HG02759 (cell line): ENCODE results near the gene TLNRD1.

ENCODE experiments used
- ATAC-seq: cut with Tn5 transposase; IDR thresholded peaks from one replicate; pipeline ENCODE4 v1.9.1; 2021; ENCODE audit warnings: mild to moderate bottlenecking, moderate library complexity; ENCODE audit not compliant: unreplicated experiment

Gene TLNRD1

DNA sequence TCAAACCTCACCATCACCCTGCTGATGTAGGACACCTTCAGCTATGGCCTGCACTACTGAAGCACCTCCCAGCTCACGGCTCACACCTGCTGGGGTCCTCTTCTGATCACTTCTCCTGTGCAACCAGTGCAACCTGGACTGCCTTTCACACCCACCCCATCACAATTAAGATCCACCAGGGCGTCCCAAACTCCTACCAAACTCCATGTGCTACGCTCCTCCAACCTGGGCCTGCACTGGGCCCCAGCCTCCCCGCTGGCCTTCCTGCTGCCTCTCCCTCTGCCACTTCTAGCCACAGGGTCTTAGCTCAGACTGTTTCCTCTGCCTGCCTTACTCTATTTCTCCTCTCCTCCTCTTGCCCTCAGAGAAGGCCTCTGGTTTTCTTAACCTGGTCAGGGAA is 23.9 kb upstream of the TLNRD1 start:
- ATAC-seq = no peak

DNA sequence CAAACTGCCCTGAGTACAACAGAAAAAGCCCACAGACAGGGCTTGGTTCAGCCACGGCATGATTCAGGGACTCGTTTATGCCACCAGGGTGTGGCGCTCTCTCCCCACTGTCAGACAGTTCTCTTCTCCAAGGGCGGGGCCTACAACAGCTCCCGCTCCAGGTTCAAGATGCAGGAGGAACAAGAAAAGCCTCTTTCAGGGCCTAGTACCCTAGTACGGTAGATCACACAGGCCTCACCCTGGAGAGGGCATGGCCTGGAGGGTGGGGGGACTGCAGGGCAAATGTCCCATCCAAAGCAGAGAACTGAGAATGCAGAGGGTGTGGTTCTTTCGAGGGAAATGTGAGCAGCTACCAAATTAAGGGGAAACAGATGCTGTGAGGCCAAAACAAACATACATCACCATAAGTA is 23.1 kb upstream of the TLNRD1 start:
- no peak for ATAC-seq

DNA sequence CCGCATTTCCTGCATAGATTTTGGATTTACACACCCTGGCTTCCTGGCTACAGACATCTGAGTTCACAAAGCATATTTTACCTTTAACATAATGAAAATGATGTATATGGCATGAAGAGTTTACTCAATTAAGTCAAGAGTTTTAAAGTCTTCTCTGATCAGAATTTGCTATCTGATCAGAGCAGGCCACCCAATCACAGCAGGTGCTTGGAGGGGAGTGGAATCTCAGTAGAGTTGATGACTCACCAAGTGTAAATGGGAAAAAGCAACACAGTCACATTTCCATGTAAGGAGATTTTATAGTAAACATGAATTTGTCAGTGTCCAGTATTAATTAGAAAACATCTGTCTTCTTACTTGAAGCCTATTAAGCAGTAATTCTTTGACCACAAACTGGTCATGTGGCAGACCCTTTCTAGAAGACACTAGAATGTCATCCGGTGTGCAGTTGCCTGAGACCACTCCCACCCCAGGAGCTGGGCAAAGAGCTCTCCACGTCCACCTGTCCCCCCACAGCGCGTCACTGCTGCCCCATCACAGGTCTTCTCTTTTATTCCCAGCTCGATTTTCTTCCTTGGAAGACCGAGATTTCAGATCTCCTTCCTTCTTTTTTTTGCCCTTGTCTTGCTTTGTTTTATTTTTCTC is 21.9 kb upstream of the TLNRD1 start:
- ATAC-seq = no peak

DNA sequence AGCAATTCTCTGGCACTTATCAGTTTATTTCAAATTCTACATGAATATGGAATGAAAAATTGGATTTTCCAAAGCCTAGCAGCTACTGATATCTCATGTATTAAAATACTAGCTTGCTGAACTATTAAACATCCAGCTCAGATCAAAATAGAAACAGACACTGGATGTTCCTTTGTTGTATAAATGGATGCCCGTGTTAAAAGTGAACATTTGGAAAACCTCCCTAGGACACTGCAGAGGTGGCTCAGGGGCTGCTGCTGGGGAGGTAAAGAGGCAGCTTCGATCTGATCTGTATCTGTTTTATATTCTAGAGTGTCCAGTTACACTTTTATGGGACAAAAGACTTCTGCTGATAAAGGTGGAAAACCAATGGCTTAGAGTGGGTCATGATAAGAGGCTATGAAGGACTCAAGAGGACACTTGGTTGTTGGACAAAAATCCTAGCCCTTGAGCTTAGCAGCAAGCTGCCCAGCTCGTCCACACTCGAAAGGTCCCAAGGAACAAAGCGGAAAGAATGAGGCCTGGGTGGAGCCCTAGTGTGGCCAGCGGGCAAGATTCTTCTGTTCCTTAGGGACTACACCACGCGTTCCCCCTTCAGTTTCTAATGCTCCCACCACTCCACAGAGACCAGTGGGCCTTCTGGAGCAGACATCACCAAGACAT is 21.1 kb upstream of the TLNRD1 start:
- ATAC-seq = no peak

DNA sequence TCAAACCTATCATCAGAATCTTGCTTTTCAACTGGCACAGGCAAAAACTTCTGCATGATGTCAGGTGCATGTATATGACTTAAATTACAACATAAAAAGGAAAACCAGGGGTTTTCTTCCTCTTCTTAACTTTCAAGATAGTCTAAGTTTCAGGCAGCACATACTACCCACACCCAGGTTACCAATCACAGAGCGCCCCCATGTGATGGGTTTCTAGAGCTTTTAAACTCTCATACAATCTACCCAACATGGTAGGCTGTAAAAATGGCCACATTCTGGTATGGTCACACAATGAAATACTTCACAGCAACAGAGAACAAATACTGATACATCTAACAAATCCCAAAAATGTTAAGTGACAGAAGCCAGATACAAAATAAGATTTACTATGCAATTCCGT is 18.5 kb upstream of the TLNRD1 start:
- no peak for ATAC-seq

DNA sequence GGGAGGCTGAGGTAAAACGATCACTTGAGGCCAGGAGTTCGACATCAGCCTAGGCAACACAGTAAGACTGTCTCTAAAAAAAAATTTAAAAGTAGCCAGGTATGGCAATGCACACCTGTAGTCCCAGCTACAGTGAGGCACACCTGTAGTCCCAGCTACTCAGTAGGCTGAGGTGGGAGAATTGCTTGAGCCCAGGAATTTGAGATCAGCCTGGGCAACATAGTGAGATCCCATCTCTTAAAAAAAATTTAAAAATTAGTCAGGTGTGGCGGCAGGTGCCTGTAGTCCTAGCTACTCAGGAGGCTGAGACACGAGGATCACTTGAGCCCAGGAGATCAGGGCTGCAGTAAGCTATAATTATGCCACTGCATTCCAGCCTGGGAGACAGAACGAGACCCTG is 17.9 kb upstream of the TLNRD1 start:
- ATAC-seq = no peak

DNA sequence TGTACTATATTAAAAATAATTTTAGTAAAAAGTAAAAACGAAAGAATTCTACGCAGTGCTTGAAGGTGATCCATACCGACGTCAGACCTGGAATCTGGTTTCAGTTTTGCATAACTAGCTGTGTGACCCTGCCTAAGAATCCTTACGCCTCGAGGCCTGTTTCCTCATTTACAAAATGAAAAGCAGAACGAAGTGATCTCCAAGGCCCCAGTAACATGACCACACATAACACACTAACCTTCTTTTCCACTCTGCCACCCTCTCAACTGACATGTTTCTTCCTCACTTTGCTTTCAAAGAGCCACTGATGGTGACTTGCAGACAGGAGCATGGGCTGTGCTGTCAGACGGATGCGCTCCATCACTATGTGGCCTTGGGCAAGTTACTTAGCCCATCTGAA is 15.9 kb upstream of the TLNRD1 start:
- ATAC-seq = no peak

DNA sequence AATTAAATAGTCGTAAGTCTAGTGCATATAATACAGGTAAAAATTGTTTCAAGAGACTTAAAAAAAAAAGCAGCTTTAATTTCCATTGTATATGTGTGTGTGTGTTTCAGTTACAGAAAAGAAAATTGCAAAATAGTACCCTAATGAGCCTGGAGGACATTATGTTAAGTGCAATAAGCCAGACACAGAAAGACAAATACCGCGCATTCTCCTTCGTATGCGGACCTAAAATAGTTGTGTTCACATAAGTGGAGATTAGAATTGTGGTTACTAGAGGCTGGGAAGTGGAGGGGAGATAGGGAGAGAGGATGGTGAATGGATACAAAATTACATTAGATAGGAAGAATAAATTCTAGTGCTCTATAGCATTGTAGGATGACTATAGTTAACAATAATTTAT is 14.7 kb upstream of the TLNRD1 start:
- ATAC-seq = no peak

DNA sequence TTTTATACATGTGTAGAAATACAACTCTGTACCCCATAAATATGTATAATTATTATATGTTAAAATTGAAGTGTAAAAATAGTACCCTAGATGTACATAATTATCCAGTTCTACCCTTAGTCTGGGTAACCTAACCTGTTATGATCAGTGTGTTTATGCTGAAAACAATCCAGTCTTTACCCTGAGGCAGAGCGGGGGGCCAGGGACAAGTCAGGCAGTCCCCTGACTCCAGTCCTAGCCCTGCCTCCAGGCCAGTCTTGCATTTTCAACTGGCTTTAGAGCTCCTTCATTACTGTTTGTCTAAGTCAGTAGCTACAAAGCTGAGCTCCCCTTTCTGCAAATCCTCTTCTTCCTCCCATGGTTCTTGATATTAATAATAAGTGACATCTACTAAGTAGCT is 14.2 kb upstream of the TLNRD1 start:
- ATAC-seq = no peak

DNA sequence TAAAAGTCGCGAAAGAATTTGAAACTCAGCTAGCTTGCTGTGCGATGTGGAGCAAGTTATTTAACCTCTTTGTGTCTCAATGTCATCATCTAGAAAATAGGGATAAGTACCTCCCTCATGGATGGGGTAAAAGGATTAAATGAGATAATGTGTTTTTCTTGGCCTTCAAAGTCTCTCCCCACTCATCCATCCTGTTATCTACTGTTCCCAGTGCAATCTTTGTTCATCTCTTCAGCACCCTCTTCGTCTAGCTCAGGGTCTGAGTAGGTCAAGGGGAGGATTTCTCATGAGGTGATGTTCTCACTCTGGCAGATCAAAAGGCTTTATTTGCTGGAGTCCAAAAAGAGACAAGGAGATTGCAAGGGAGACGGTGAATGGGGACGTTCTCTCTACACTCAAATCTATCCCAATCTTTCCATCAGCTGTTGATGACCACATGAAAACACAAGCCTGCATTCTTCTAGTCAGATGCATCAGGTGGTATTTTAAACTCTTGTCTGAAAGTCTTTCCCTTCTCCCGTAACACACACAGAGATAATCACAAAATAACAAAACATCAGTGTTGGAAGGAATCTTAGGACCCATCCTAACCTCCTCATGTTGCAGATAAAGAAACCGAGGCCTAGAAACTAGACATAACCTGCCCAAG is 12.5 kb upstream of the TLNRD1 start:
- ATAC-seq = no peak

DNA sequence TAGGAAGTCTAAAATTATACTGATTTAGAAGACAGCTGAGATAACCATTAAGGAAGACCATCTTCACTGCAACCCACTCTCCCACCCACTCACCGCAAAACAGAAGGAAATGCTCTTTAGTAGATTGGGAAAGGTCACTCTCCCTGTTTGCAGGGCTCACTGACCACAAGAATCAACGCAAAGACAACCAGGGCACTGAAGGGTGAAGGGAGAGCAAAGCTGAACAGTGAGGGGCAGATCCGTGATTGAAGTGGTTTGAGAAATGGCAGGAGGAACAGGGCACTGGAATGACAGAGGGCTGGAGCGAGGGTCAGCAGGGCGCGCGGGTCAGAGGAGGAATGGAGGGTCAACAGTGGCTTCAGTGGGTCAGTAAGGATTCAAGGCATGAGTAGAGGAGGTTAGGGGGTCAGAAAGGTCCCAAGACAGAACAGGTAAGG is 11.6 kb upstream of the TLNRD1 start:
- no peak for ATAC-seq

DNA sequence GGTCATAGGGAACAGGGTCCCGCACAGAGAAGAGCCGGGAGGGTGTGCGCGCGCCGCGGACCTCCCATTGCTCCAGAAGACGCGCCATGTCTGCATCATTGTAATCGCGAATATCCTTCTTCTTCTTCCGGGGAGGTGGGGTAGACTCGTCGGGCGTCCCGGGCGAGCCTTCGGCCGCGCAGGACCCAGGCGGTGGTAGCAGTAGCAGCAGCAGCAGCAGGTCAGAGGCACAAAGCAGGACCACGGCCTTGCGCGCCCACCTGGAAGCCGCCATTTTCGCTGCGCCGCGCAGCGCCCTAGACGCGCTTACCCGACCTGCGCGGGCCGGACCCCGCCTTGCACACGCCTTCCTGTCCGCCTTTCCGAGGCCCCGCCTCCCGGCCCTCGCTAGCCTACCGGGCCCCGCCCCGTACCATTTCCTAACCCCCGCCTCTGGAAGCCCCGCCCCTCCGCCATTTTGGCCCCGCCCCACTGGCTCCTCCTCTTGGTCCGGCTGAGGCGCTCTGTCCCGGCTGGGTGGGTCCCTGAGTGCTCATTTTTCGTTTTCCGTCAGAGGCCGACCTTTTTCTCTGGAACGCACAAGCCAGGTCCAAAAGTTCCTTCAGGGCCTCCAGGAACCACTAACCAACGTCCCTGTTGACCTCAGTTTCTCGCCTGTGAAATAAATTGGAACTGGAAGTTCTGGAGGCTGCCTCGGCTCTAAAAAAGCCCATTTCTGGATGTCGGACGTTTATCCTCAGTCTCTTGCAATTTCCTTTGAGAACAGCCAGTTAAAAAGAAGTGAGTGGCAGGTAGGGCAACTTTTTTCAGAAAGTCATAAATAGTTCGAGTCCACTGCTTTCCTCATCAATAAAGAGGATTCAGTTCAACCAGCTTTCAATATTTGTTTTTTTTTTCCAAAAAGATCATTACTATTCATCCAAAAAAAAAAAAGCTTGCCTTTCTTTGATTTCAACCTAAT is 10.9 kb upstream of the TLNRD1 start, which contains the start of gene MESD:
TSS of gene MESD (minus strand) at position 302 of the 961 bp plus-strand sequence. CDS start at position 274, 28 bp downstream.
- peak; percentile 98 for ATAC-seq

DNA sequence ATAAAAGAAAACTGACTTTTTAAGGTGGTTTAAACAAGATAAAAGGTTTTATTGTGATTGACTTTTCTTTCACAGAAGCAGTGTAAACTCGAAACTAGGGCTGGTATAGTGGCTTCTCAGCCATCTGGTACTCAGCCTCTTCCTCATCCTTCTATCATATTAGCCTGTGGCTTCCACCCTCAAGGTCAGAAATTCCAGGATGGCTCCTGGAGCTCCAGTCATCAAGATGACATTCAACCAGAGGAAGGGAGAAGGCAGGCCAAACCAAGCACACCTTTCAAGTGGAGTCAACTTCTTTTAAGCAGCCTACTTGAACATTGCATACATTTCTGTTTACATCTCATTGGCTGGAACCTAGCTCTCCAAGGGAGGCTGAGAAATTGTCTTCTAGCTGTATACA is 9.8 kb upstream of the TLNRD1 start:
- no peak for ATAC-seq

DNA sequence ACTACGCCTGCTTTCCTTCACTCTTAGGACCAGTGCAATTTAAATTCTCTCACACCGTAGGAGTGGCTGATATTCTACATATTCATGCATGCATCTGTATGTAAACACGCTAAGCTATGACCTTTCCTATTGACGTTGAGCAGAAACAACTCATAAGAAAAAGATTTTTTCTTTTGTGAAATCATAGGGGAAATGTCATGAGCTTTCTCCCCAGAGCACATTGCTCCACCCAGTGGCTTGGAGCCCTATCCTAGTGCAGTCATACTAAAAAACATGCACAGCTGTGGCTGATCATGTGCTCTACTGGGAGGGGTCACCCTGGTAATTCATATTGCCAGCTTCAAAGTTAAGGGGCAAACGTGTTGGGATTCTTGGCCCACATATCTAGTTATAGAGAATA is 9.3 kb upstream of the TLNRD1 start:
- no peak for ATAC-seq

DNA sequence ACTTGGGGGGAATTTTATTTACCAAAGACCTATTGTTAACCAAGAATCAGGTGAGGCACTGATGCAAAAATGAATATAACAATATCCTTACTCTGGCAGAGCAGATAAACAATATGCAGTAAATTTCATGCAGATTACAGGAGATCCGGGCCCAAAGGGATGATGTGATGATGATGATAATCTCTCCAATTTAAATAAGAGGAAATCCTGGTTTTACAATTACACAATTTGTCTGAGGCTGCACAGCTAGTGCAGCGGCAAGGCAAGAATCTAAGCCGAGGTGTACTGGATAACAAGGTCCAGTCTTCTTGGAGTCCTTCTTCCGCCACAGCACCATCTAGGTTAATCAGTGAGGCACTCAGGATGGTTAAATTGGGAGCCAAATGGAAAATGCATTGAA is 8.7 kb upstream of the TLNRD1 start:
- ATAC-seq = no peak

DNA sequence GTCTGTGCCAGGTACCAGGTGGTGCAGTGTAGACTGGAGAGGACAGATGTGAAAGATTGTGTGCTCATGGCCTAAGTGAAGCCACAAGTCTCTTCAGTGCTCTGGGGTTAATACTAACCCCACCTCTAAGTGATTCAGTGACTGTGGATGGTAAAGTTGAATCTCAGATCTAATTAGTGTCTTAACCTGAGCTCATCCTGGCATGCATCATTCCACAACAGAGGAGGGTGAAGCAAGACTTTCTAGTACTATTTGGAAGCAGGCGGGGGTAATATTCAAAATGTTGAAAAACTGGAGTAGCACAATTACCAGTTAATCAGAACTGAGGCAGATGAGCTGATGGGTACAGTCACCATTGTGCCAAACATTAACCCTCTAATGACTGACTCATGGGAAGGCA is 8.3 kb upstream of the TLNRD1 start:
- ATAC-seq = no peak

DNA sequence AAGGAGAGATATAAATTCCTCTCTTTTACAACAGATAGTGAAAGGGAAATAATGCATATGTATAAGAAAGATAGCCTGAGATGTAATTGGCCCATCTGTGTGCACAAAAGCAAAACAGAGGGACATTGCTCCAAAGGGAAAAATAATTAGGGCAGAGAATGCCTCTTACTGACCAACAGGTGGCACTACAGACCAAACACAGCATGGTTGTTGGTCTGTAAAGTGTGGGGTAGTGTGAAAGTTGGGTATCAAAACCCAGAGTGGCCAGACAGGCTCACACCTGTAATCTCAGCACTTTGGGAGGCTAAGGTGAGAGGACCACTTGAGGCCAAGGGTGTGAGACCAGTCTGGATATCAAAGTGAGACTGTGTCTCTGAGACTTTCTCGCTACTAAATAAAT is 4.5 kb upstream of the TLNRD1 start:
- no peak for ATAC-seq

DNA sequence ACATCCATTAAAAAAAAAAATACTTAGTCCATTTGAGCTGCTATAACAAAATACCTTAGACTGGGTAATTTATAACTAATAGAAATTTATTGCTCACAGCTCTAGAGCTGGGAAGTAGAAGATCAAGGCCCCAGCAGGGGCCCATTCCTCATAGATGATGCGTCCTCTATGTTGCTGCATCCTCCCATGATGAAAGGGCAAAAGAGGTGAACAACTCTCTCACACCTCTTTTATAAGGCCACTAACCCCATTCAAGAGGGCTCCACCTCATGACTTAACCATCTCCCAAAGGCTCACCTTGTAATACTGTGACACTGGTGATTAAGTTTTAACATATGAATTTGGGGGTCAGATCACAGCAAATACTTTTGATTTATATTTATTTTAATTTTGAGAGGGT is 3.0 kb upstream of the TLNRD1 start:
- no peak for ATAC-seq

DNA sequence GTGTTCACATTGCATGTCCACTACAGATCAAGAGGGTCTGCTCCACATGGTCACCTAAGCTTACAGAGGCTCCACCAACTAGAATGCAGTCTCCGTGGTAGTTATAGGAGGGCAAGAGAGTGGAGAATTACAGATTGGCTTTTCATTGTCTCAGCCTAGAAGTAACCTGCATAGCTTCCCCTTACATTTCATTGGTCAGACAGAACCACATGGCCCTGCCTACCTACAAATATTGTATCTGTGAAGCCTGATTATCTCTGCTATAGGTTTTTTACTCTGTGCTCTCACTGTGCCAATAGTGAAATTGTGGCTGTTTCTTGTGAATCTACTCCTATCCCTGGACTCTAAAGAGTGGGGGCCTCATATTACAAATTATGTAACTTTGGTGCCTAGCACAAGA is 2.5 kb upstream of the TLNRD1 start:
- ATAC-seq = no peak

DNA sequence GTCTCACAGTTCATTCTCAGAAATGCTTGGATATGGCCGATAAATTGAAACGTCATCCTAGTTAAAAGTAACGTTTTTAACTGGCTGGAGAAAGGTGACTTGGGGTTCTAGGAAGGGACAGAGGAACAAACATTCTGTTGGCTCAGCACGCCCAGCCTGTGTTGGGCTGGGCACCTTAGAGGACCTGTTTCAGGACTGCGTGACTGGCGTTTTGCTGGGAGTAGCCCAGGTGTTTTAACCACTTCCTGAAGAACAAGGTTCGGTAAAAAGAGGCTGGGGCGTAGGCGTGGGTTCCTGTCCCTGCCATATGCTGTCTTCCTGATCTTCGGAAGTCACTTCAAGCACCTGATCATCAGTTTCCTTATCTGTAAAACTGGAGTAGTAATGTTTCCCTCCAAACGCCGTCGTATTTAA is 1.1 kb upstream of the TLNRD1 start:
- peak; percentile 20 for ATAC-seq

DNA sequence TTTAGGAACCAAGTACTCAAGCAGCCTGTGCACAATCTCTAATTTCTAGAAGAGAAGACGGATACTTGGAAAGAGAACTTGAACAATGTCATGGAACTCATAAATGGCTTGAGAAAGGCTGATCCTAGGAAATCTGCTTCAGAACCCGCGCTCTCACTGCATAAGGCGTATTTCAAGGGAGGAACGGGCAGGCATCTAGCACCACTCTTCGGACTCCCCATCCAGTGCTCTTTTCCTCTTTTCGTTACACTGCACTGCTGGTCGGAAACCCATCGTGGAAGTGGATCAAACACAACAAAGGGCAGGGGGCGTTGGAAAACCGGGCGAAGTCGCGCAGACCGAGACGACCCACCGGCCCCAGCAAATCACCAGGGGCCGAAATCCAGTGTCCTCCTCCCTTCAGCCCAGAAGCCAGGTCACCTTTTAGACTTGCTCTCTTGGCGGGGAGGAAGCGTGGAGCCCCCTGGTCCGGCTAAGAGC is 539 bp upstream of the TLNRD1 start:
- ATAC-seq = no peak
